WTC11 (cell line): Measurements from ENCODE around the gene WWOX. TPM values are rescaled to one million over a fixed set of nuclear protein-coding genes. Genes with fewer than 3 reads are reported as not detected.

Source experiments
- ATAC-seq: fragments of 200-7000 bp; cut with Tn5 transposase; 2 replicates; pipeline ENCODE4 v1.10.0; 2021; ENCODE audit warnings: mild to moderate bottlenecking, moderate library complexity
- CTCF ChIA-PET: fragments of 300-600 bp; sonication (Branson Sonifier 250); formaldehyde crosslinking; loops from one replicate; lab custom pipeline; 2021; ENCODE audit warnings: antibody characterized with exemption; lab: Charles Lee
- POLR2A ChIA-PET: fragments of 350-600 bp; sonication (Branson Sonifier 250); formaldehyde crosslinking; loops from one replicate; lab custom pipeline; 2021; ENCODE audit warnings: antibody characterized with exemption; lab: Charles Lee
- DNase-seq: peaks from one replicate; pipeline ENCODE4 v3.0.0; 2021; ENCODE audit warnings: low spot score
- H3K27ac Mint-ChIP-seq: 2 replicates; pipeline ENCODE4 v1.8.0; 2021; ENCODE audit warnings: mixed read lengths
- H3K27me3 Mint-ChIP-seq: 2 replicates; pipeline ENCODE4 v1.8.0; 2021; ENCODE audit warnings: low read depth, mild to moderate bottlenecking, moderate library complexity, mixed read lengths
- H3K36me3 Mint-ChIP-seq: 2 replicates; pipeline ENCODE4 v1.8.0; 2021; ENCODE audit warnings: mixed read lengths
- H3K4me1 Mint-ChIP-seq: 2 replicates; pipeline ENCODE4 v1.8.0; 2022; ENCODE audit warnings: mixed read lengths
- H3K4me3 Mint-ChIP-seq: 2 replicates; pipeline ENCODE4 v1.8.0; 2021; ENCODE audit warnings: mild to moderate bottlenecking, moderate library complexity, mixed read lengths
- H3K9me3 Mint-ChIP-seq: 2 replicates; pipeline ENCODE4 v1.8.0; 2021; ENCODE audit warnings: mixed read lengths
- ATF1 ChIP-seq: sonication (generic); formaldehyde crosslinking; IDR thresholded peaks from 2 replicates; pipeline ENCODE4 v1.8.1; 2023; ENCODE audit warnings: mild to moderate bottlenecking, moderate library complexity, missing genetic modification reagents
- CREB1 ChIP-seq: sonication (generic); formaldehyde crosslinking; IDR thresholded peaks from 2 replicates; pipeline ENCODE4 v1.8.0; 2023; ENCODE audit warnings: mild to moderate bottlenecking, missing genetic modification reagents
- EMX1 ChIP-seq: fragments of 250-450 bp; sonication (Bioruptor Pico); IDR thresholded peaks from 2 replicates; pipeline ENCODE4 v1.8.0; 2021; ENCODE audit warnings: mild to moderate bottlenecking
- FOXP1 ChIP-seq: sonication (generic); formaldehyde crosslinking; IDR thresholded peaks from 2 replicates; pipeline ENCODE4 v1.8.0; 2022; ENCODE audit warnings: missing genetic modification reagents, mild to moderate bottlenecking, moderate library complexity, borderline replicate concordance
- IRF2 ChIP-seq: sonication (generic); formaldehyde crosslinking; IDR thresholded peaks from 2 replicates; pipeline ENCODE4 v1.8.0; 2022; ENCODE audit warnings: low read depth, missing genetic modification reagents, borderline replicate concordance
- NFE2L1 ChIP-seq: sonication (generic); formaldehyde crosslinking; IDR thresholded peaks from 2 replicates; pipeline ENCODE4 v1.8.1; 2023; ENCODE audit warnings: missing genetic modification reagents
- RORB ChIP-seq: fragments of 250-450 bp; sonication (Bioruptor Pico); IDR thresholded peaks from 2 replicates; pipeline ENCODE4 v1.9.0; 2021; ENCODE audit warnings: mild to moderate bottlenecking
- SP1 ChIP-seq: sonication (generic); formaldehyde crosslinking; conservative IDR thresholded peaks from 2 replicates; pipeline ENCODE4 v1.8.1; 2022; ENCODE audit warnings: missing genetic modification reagents
- ZNF138 ChIP-seq: sonication (generic); formaldehyde crosslinking; conservative IDR thresholded peaks from 2 replicates; pipeline ENCODE4 v1.8.1; 2022; ENCODE audit warnings: mild to moderate bottlenecking, moderate library complexity, missing genetic modification reagents
- ZNF232 ChIP-seq: sonication (generic); formaldehyde crosslinking; IDR thresholded peaks from 2 replicates; pipeline ENCODE4 v1.8.0; 2022; ENCODE audit warnings: mild to moderate bottlenecking, missing genetic modification reagents
- total RNA-seq: library from RNA; stranded (reverse); gene quantifications from 3 replicates; pipeline ENCODE4 v1.2.3, GENCODE V29; 2021
- TF ChIP-seq, protein P1 (sequence below): sonication (generic); formaldehyde crosslinking; IDR thresholded peaks from 2 replicates; pipeline ENCODE4 v1.8.1; 2023; ENCODE audit warnings: mild to moderate bottlenecking, missing genetic modification reagents, moderate library complexity
- TF ChIP-seq, protein P2 (sequence below): sonication (generic); formaldehyde crosslinking; IDR thresholded peaks from 2 replicates; pipeline ENCODE4 v1.8.1; 2022; ENCODE audit warnings: low read depth, mild to moderate bottlenecking, moderate library complexity, missing genetic modification reagents, borderline replicate concordance
- TF ChIP-seq, protein P3 (sequence below): sonication (generic); formaldehyde crosslinking; IDR thresholded peaks from 2 replicates; pipeline ENCODE4 v1.8.1; 2023; ENCODE audit warnings: mild to moderate bottlenecking, moderate library complexity, missing genetic modification reagents
- TF ChIP-seq, protein P4 (sequence below): sonication (generic); formaldehyde crosslinking; IDR thresholded peaks from 2 replicates; pipeline ENCODE4 v1.8.1; 2023; ENCODE audit warnings: mild to moderate bottlenecking, missing genetic modification reagents, borderline replicate concordance
- TF ChIP-seq, protein P5 (sequence below): sonication (generic); formaldehyde crosslinking; IDR thresholded peaks from 2 replicates; pipeline ENCODE4 v1.8.1; 2023; ENCODE audit warnings: mild to moderate bottlenecking, missing genetic modification reagents, moderate library complexity
- TF ChIP-seq, protein P6 (sequence below): sonication (generic); formaldehyde crosslinking; IDR thresholded peaks from 2 replicates; pipeline ENCODE4 v1.8.0; 2022; ENCODE audit warnings: mild to moderate bottlenecking, missing genetic modification reagents
- TF ChIP-seq, protein P7 (sequence below): fragments of 250-450 bp; sonication (Bioruptor Pico); conservative IDR thresholded peaks from 2 replicates; pipeline ENCODE4 v1.9.0; 2021; ENCODE audit warnings: mild to moderate bottlenecking

Gene WWOX
- total RNA-seq, 1 experiment from 2014 or later = 15.7 TPM

DNA sequence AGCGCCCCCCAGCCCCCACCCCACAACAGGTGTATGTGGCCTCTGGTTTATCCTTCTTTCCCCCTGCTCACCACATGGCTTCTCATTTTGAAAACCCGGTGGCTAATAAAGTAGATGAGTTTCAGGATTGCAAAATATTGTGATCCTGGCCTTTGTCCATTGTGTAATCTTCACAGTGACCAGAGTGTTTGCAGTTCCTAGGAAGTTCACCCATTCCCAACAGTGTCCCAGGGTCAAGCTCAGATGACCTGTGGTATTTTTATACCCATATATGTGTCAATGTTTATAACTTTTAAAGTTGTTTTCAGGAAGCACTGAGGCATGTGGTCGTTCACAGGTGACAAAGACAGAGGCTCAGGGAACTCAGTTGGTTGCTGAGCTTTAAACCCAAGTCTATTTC lies 721.9 kb downstream of the WWOX start:
- ATAC-seq (no peak), DNase-seq (no peak)
- ChIA-PET POLR2A (no interaction called here), CTCF (no interaction called here)
- H3K4me1 Mint-ChIP-seq = peaks cover 9% of the 10 kb centered on the region
- H3K9me3 Mint-ChIP-seq = peaks cover 22% of the 10 kb centered on the region
- H3K27me3 Mint-ChIP-seq = no peaks in the 10 kb centered on the region
- no peaks in the 10 kb centered on the region for H3K36me3 Mint-ChIP-seq
- H3K4me3 Mint-ChIP-seq = no peak overlapping the region
- TF ChIP-seq NFE2L1 (CRISPR knock-in tag) = no peak
- TF ChIP-seq, all 79 proteins: peak for 0
- H3K27ac Mint-ChIP-seq = no peak overlapping the region

DNA sequence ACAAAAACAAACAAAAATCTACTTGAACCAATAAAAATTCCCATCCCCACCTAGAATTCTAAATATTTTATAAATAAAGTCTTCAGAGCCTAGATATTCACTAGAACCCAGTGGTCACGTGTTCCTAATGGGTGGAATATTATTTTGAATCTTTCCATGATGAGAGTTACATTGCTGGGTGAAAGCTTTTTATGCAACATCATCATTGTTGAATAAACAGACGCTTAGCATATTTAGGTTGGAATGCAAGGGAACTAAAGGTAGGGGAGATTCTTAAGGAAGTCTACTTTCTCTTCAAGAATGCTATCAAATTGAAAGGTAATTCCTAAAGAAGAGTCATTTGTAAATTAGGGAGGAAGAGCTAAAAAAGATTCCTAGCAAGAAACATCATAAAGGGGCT lies 723.1 kb downstream of the WWOX start:
- DNase-seq = no peak
- peaks cover 22% of the 10 kb centered on the region for H3K9me3 Mint-ChIP-seq

DNA sequence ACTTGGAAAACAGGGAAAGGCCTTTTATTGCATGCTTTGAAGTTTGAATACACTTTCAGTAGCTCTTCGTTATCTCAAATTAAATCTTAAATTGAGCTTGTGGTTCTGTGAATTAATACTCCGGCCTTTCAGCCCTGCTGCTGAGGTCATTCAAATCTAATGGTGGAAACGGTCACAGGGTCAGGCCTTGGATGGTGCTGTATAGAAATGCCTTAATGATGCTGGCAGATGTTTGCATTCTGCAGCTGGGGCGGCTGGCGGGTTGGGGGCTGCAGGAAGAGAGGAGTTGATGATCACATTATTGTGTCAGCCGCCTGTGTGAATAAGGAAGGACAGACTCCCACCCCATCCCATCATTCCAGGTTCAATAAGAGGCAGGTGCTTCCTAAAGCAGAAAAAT lies 723.6 kb downstream of the WWOX start:
- no peak for DNase-seq
- ATAC-seq = no peak
- Mint-ChIP-seq H3K4me3 (no peak overlapping the region), H3K27me3 (no peaks in the 10 kb centered on the region), H3K4me1 (peaks cover 9% of the 10 kb centered on the region), H3K9me3 (peaks cover 22% of the 10 kb centered on the region), H3K27ac (peak overlapping the region; percentile 47; the same call in 1 of the 2 replicates), H3K36me3 (no peaks in the 10 kb centered on the region)
- CTCF ChIA-PET = no interaction called here
- POLR2A ChIA-PET = no interaction called here
- no peak for TF ChIP-seq SP1 (CRISPR knock-in tag)
- no peak for TF ChIP-seq IRF2 (CRISPR knock-in tag)
- TF ChIP-seq, protein P1, sequence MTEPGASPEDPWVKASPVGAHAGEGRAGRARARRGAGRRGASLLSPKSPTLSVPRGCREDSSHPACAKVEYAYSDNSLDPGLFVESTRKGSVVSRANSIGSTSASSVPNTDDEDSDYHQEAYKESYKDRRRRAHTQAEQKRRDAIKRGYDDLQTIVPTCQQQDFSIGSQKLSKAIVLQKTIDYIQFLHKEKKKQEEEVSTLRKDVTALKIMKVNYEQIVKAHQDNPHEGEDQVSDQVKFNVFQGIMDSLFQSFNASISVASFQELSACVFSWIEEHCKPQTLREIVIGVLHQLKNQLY (CRISPR knock-in tag) = no peak
- TF ChIP-seq FOXP1 (CRISPR knock-in tag) = no peak
- TF ChIP-seq, protein P2, sequence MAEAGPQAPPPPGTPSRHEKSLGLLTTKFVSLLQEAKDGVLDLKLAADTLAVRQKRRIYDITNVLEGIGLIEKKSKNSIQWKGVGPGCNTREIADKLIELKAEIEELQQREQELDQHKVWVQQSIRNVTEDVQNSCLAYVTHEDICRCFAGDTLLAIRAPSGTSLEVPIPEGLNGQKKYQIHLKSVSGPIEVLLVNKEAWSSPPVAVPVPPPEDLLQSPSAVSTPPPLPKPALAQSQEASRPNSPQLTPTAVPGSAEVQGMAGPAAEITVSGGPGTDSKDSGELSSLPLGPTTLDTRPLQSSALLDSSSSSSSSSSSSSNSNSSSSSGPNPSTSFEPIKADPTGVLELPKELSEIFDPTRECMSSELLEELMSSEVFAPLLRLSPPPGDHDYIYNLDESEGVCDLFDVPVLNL (CRISPR knock-in tag) = no peak
- no peak for TF ChIP-seq RORB (CRISPR knock-in tag)
- TF ChIP-seq, protein P3, sequence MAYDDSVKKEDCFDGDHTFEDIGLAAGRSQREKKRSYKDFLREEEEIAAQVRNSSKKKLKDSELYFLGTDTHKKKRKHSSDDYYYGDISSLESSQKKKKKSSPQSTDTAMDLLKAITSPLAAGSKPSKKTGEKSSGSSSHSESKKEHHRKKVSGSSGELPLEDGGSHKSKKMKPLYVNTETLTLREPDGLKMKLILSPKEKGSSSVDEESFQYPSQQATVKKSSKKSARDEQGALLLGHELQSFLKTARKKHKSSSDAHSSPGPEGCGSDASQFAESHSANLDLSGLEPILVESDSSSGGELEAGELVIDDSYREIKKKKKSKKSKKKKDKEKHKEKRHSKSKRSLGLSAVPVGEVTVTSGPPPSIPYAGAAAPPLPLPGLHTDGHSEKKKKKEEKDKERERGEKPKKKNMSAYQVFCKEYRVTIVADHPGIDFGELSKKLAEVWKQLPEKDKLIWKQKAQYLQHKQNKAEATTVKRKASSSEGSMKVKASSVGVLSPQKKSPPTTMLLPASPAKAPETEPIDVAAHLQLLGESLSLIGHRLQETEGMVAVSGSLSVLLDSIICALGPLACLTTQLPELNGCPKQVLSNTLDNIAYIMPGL (CRISPR knock-in tag) = no peak
- TF ChIP-seq ZNF232 = no peak
- TF ChIP-seq, protein P4, sequence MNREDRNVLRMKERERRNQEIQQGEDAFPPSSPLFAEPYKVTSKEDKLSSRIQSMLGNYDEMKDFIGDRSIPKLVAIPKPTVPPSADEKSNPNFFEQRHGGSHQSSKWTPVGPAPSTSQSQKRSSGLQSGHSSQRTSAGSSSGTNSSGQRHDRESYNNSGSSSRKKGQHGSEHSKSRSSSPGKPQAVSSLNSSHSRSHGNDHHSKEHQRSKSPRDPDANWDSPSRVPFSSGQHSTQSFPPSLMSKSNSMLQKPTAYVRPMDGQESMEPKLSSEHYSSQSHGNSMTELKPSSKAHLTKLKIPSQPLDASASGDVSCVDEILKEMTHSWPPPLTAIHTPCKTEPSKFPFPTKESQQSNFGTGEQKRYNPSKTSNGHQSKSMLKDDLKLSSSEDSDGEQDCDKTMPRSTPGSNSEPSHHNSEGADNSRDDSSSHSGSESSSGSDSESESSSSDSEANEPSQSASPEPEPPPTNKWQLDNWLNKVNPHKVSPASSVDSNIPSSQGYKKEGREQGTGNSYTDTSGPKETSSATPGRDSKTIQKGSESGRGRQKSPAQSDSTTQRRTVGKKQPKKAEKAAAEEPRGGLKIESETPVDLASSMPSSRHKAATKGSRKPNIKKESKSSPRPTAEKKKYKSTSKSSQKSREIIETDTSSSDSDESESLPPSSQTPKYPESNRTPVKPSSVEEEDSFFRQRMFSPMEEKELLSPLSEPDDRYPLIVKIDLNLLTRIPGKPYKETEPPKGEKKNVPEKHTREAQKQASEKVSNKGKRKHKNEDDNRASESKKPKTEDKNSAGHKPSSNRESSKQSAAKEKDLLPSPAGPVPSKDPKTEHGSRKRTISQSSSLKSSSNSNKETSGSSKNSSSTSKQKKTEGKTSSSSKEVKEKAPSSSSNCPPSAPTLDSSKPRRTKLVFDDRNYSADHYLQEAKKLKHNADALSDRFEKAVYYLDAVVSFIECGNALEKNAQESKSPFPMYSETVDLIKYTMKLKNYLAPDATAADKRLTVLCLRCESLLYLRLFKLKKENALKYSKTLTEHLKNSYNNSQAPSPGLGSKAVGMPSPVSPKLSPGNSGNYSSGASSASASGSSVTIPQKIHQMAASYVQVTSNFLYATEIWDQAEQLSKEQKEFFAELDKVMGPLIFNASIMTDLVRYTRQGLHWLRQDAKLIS (CRISPR knock-in tag) = no peak
- TF ChIP-seq ZNF138 (CRISPR knock-in tag) = no peak
- TF ChIP-seq, protein P5, sequence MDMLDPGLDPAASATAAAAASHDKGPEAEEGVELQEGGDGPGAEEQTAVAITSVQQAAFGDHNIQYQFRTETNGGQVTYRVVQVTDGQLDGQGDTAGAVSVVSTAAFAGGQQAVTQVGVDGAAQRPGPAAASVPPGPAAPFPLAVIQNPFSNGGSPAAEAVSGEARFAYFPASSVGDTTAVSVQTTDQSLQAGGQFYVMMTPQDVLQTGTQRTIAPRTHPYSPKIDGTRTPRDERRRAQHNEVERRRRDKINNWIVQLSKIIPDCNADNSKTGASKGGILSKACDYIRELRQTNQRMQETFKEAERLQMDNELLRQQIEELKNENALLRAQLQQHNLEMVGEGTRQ = no peak
- TF ChIP-seq, protein P6, sequence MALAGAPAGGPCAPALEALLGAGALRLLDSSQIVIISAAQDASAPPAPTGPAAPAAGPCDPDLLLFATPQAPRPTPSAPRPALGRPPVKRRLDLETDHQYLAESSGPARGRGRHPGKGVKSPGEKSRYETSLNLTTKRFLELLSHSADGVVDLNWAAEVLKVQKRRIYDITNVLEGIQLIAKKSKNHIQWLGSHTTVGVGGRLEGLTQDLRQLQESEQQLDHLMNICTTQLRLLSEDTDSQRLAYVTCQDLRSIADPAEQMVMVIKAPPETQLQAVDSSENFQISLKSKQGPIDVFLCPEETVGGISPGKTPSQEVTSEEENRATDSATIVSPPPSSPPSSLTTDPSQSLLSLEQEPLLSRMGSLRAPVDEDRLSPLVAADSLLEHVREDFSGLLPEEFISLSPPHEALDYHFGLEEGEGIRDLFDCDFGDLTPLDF (CRISPR knock-in tag) = no peak

More for the DNA sequence above, 723.1 kb downstream of the WWOX start:
- POLR2A ChIA-PET = no interaction called here
- H3K4me1 Mint-ChIP-seq = peaks cover 9% of the 10 kb centered on the region
- no peaks in the 10 kb centered on the region for H3K36me3 Mint-ChIP-seq
- CTCF ChIA-PET = no interaction called here
- TF ChIP-seq ATF1 (CRISPR knock-in tag) (no peak), CREB1 (CRISPR knock-in tag) (no peak), EMX1 (CRISPR knock-in tag) (no peak)
- TF ChIP-seq, protein P2 (CRISPR knock-in tag) = no peak
- TF ChIP-seq, protein P7, sequence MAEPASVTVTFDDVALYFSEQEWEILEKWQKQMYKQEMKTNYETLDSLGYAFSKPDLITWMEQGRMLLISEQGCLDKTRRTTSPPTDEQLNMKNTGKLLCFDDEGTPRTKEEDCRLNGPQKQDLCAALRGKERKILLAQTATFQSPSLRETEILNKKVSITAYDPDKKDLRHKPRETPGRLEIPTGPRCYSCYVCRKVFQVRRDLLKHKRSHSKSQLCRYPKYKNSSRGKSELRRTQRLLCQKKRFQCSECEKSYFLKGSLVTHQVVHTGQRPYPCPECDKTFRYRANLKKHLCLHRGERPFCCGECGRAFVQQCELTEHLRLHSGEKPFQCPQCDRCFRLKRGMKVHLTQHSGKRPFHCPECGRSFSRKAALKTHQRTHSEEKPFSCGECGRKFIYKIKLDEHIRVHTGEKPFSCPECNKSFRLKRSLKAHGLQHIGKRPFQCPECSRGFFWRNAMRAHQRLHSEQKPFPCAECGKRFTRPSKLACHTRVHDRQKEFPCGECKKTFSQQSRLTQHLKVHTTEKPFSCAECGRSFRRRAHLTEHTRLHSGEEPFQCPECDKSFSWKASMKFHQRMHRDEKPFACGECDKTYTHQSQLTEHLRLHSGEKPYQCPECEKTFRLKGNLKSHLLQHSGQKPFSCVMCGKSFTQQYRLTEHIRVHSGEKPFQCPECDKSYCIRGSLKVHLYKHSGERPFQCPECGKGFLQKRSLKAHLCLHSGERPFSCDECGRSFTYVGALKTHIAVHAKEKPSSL = no peak
- TF ChIP-seq, all 79 proteins: peak for 0
- H3K27me3 Mint-ChIP-seq = no peaks in the 10 kb centered on the region
- no peak for ATAC-seq
- no peak overlapping the region for H3K4me3 Mint-ChIP-seq
- peak overlapping the region; percentile 55 for H3K27ac Mint-ChIP-seq
